Bronchial epithelial cell (primary cell): ENCODE data around the gene POM121L2. TPM values are rescaled to one million over a fixed set of nuclear protein-coding genes. Genes with fewer than 3 reads are reported as not detected.

Source experiments
- DNase-seq: peaks from one replicate; pipeline ENCODE4 v3.0.0-alpha.2; 2010; ENCODE audit warnings: low read depth
- FAIRE-seq: peaks from 2 replicates; lab custom pipeline; 2011; peaks lifted over from hg19 to GRCh38; lab: Jason Lieb, UNC
- H3K27me3 ChIP-seq: 2 replicates; pipeline ENCODE4 v1.5.1; 2011; ENCODE audit warnings: low read length; ENCODE audit not compliant: control insufficient read depth, insufficient read depth
- H3K36me3 ChIP-seq: 2 replicates; pipeline ENCODE4 v1.5.1; 2011; ENCODE audit warnings: low read length; ENCODE audit not compliant: control insufficient read depth, insufficient read depth
- H3K4me3 ChIP-seq: 2 replicates; pipeline ENCODE4 v1.5.1; 2011; ENCODE audit warnings: mild to moderate bottlenecking, low read depth, low read length, control low read depth
- CTCF ChIP-seq: IDR thresholded peaks from 2 replicates; pipeline ENCODE4 v1.5.1; 2011; ENCODE audit warnings: mild to moderate bottlenecking, moderate library complexity, low read length, control low read depth, inconsistent platforms; ENCODE audit not compliant: insufficient read depth, severe bottlenecking
- total RNA-seq: library from RNA; depleted of rRNA; stranded (reverse); fragments of >200 nt; gene quantifications from 2 replicates; pipeline ENCODE4 v1.2.1, GENCODE V29; 2014

The POM121L2 gene
- total RNA-seq, 1 donor from 2014 or later: not detected

DNA sequence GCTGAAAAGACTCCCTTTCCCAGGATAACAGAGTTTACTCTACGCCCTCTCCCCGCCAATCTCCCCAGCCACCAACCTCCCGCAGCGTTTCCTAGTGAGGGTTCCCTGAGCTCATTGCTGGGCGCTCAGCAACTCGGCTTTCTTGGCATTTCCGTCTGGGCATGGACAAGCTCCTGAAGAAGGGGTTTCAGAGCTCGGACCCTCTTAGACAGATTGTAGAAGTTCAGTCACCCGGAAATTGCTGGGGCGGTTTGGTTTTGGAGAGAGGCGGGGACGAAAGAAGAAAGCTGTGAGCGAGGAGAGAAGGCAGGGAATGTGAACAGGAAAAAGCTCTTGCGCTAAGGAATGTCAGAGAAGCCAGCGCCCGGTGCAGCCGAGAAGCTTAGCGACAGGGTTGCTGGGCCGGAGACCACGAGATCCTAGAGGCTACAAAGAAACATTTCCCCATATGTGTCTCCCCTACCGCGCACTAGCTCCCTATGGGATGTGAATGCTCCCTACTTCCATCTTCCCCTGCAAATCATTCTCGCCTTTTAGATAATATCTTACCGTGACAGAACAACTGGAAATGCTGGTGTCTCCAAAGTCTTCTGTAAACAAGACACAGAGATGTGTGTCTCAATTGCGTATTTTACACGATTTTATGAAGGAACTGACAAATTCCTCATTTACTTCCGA, 15.8 kb downstream of the POM121L2 start:
- DNase-seq (peak; percentile 38), FAIRE-seq (no peak)
- Histone ChIP-seq H3K27me3 (no peaks in the 10 kb centered on the region), H3K36me3 (no peaks in the 10 kb centered on the region), H3K4me3 (peak overlapping the region; percentile 43)
- no peak for TF ChIP-seq CTCF

GRCh38 chr6:27295301-27296079, 16.6 kb downstream of the POM121L2 start:
- Histone ChIP-seq H3K4me3 (peak overlapping the region; percentile 43), H3K27me3 (peaks cover 3% of the 10 kb centered on the region), H3K36me3 (no peaks in the 10 kb centered on the region)
- FAIRE-seq (no peak), DNase-seq (peak; percentile 81)
- TF ChIP-seq CTCF: no peak

DNA sequence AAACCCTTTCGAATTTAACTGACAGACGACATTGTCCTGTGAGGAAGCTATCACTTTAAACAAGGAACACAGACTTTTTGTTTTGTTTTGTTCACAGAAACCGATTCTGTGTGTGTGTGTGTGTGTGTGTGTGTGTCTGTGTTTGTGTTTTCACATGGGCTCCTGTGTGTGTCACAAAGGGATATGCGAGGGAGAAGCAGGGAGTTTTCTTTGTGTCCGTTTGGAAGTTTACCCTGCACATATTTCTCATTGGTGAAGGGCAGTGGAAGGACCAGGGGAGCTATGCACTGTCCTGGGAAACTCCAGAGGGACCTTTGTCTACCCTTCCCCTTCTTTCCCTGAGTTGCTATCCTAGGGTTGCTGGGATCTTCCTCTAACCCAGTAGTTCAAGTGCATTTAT, 17.7 kb downstream of the POM121L2 start:
- DNase-seq (no peak), FAIRE-seq (no peak)
- H3K36me3 ChIP-seq: no peaks in the 10 kb centered on the region
- TF ChIP-seq CTCF: no peak
- H3K4me3 ChIP-seq: no peak overlapping the region
- H3K27me3 ChIP-seq: peaks cover 3% of the 10 kb centered on the region

- Histone ChIP-seq H3K36me3 (no peaks in the 10 kb centered on the region), H3K27me3 (peaks cover 3% of the 10 kb centered on the region), H3K4me3 (no peak overlapping the region)
- no peak for TF ChIP-seq CTCF
- FAIRE-seq (no peak), DNase-seq (peak; percentile 75)
Measured at GRCh38 chr6:27293436-27294098, 18.5 kb downstream of the POM121L2 start.

- H3K27me3 ChIP-seq: peaks cover 13% of the 10 kb centered on the region
- H3K4me3 ChIP-seq: no peak overlapping the region
Measured at GRCh38 chr6:27290850-27291208, 21.2 kb downstream of the POM121L2 start.

More at GRCh38 chr6:27290850-27291208, 21.2 kb downstream of the POM121L2 start:
- DNase-seq (no peak), FAIRE-seq (no peak)
- no peaks in the 10 kb centered on the region for H3K36me3 ChIP-seq
- TF ChIP-seq CTCF: no peak
